GM18502 (cell line): Measurements from ENCODE around the gene PAPSS2.
"Not testable (repeated sequence)": the region's sequence is repeated elsewhere in the genome, so short reads cannot be mapped to it uniquely, and the experiment has no call there.

Experiments
- ATAC-seq: cut with Tn5 transposase; IDR thresholded peaks from one replicate; pipeline ENCODE4 v1.9.1; 2021; ENCODE audit warnings: mild to moderate bottlenecking; ENCODE audit not compliant: unreplicated experiment, poor library complexity

PAPSS2 gene

GRCh38 chr10:87640043-87640442 is 19.6 kb upstream of the PAPSS2 start:
- no peak for ATAC-seq

GRCh38 chr10:87642486-87642885 is 17.2 kb upstream of the PAPSS2 start:
- no peak for ATAC-seq

GRCh38 chr10:87642988-87643387 is 16.7 kb upstream of the PAPSS2 start:
- ATAC-seq, result no peak

GRCh38 chr10:87643920-87644319 is 15.8 kb upstream of the PAPSS2 start:
- ATAC-seq, result no peak

GRCh38 chr10:87644500-87644899 is 15.2 kb upstream of the PAPSS2 start:
- ATAC-seq, result not testable (repeated sequence)

- ATAC-seq, result no peak
Measured at GRCh38 chr10:87646192-87646909, 13.3 kb upstream of the PAPSS2 start.

- ATAC-seq, result no peak
Measured at GRCh38 chr10:87646935-87647334, 12.7 kb upstream of the PAPSS2 start.

GRCh38 chr10:87650838-87651589 is 8.7 kb upstream of the PAPSS2 start:
- ATAC-seq, result no peak

- ATAC-seq, result no peak
Measured at GRCh38 chr10:87651801-87652200, 7.9 kb upstream of the PAPSS2 start.

GRCh38 chr10:87652261-87652660 is 7.4 kb upstream of the PAPSS2 start:
- ATAC-seq, result no peak

- ATAC-seq, result no peak
Measured at GRCh38 chr10:87654212-87654611, 5.5 kb upstream of the PAPSS2 start.

- no peak for ATAC-seq
Measured at GRCh38 chr10:87656431-87657072, 3.1 kb upstream of the PAPSS2 start.

- ATAC-seq, result no peak
Measured at GRCh38 chr10:87657371-87657770, 2.3 kb upstream of the PAPSS2 start.

- no peak for ATAC-seq
Measured at GRCh38 chr10:87658321-87658795, 1.3 kb upstream of the PAPSS2 start.

GRCh38 chr10:87658858-87659555 is 671 bp upstream of the PAPSS2 start:
- no peak for ATAC-seq

- ATAC-seq, result no peak
Measured at GRCh38 chr10:87660484-87661133, 931 bp downstream of the PAPSS2 start.

GRCh38 chr10:87661861-87662785 is 2.4 kb downstream of the PAPSS2 start:
- ATAC-seq, result no peak

- ATAC-seq, result no peak
Measured at GRCh38 chr10:87664276-87664701, 4.6 kb downstream of the PAPSS2 start.

- no peak for ATAC-seq
Measured at GRCh38 chr10:87667493-87667892, 7.8 kb downstream of the PAPSS2 start.
